ENCODE results near the gene CARS1.

DNA sequence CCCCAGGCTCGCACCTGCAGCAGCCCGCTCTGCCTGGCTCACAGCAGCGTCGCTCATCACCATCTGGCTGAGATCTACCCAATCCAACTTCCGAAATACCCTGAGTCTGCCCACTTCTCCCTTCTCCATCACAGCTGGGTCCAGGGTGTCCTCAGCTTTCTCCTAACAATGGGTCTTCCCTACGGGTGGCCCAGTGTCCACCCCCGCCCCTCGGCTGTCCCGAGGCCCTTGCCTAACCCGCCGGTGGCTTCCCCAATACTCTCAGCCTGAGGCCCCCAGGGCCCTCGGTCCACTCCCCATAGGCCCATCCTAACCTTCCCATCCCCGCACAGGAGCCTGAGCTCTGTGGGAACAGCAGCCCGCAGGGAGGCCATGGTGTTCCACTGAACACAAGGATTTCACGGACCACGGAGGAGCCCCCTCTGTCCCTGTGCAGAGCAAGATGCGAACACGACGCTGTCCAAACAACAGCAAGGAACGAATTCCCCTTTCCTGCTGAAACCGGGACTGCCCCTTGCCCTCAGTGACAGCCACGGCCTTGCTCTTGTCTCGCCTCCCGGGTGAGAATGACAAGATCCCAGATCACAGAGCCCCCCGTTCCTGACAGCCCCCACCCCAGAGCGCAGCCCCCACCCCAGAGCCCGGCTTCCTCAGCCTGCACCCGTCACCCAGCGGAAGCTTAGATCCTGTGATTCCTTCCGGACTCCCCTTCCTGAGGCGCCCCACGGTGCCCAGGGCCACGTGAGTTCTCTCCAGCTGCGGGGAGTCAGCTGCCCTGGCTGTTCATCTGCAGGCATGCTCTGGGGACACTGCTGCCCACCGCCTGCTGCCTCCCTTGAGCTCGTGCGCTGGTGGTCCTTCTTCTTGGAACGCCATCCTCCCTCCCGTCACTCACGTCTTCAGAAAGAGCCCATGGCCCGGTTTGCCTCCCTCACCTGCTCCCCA is 48.8 kb upstream of the CARS1 start:
- TF ChIP-seq CTCF (IDR thresholded peaks at IDR 0.05) = no peak
- TF ChIP-seq POLR2A (IDR thresholded peaks at IDR 0.05) = no peak
- TF ChIP-seq EP300 (IDR thresholded peaks at IDR 0.05) = no peak

All from ovary (tissue), 3 donors.